Vagina (tissue), 2 donors: ENCODE data around the gene ISCU.

Experiments
- CTCF ChIP-seq, 3 experiments: fragments of 450-650 bp in 2 of 3; fragments of 200-600 bp in 1 of 3; sonication (generic) in 1 of 3; IDR thresholded peaks; one replicate each; pipeline ENCODE4 v1.5.1; 2017 to 2019; ENCODE audit warnings: antibody characterized with exemption in 3 of 3, mild to moderate bottlenecking in 2 of 3, moderate library complexity in 2 of 3
- POLR2A ChIP-seq, 2 donors: fragments of 450-650 bp; IDR thresholded peaks; one replicate each; pipeline ENCODE4 v1.6.1; 2017; ENCODE audit warnings: antibody characterized with exemption in 2 of 2, mild to moderate bottlenecking in 2 of 2, moderate library complexity in 2 of 2

- TF ChIP-seq POLR2A (IDR thresholded peaks at IDR 0.05) (no peak), CTCF (IDR thresholded peaks at IDR 0.05) (no peak)
These were observed 2.3 kb downstream of the ISCU start for GRCh38 chr12:108564724-108565123.
